Stomach (tissue), 9 donors: ENCODE data around the gene WASF2. TPM values are rescaled to one million over a fixed set of nuclear protein-coding genes. Genes with fewer than 3 reads are reported as not detected.

Experiments used
- DNase-seq, 2 donors: peaks; one replicate each; pipeline versions ENCODE4 v3.0.0 to v3.0.0-alpha.2; 2013 to 2019
- H3K27ac ChIP-seq, 5 donors: fragments of 200-600 bp in 4 of 5; sonication (generic) in 4 of 5; one replicate each; pipeline ENCODE4 v1.5.1; 2013 to 2019; ENCODE audit warnings: mild to moderate bottlenecking in 1 of 5, moderate library complexity in 1 of 5
- H3K27me3 ChIP-seq, 3 donors: fragments of 200-600 bp; sonication (generic); one replicate each; pipeline ENCODE4 v1.5.1; 2017 to 2019; ENCODE audit warnings: mixed run types in 1 of 3
- H3K36me3 ChIP-seq, 4 donors: fragments of 200-600 bp; sonication (generic); 1 replicate in 3 of 4; 2 replicates in 1 of 4; pipeline ENCODE4 v1.5.1; 2016 to 2019
- H3K4me1 ChIP-seq, 4 donors: fragments of 200-600 bp; sonication (generic); one replicate each; pipeline ENCODE4 v1.5.1; 2016 to 2019
- H3K4me3 ChIP-seq, 4 donors: fragments of 200-600 bp; sonication (generic) in 3 of 4; one replicate each; pipeline ENCODE4 v1.5.1; 2016 to 2019; ENCODE audit warnings: mild to moderate bottlenecking in 1 of 4
- H3K9me3 ChIP-seq, 4 donors: fragments of 200-600 bp; sonication (generic); one replicate each; pipeline ENCODE4 v1.5.1; 2016 to 2019
- CTCF ChIP-seq, 7 experiments: fragments of 450-650 bp in 4 of 7; fragments of 200-600 bp in 3 of 7; sonication (generic) in 3 of 7; IDR thresholded peaks; one replicate each; pipeline ENCODE4 v1.5.1; 2016 to 2019; ENCODE audit warnings: antibody characterized with exemption in 7 of 7, control low read depth in 2 of 7, mild to moderate bottlenecking in 1 of 7
- EP300 ChIP-seq: sonication (generic); formaldehyde crosslinking; IDR thresholded peaks from one replicate; pipeline ENCODE4 v1.6.1; 2017; ENCODE audit warnings: antibody characterized with exemption
- POLR2A ChIP-seq, 4 donors: fragments of 450-650 bp; IDR thresholded peaks; one replicate each; pipeline ENCODE4 v1.6.1; 2016; ENCODE audit warnings: antibody characterized with exemption in 4 of 4, control low read depth in 2 of 4, mild to moderate bottlenecking in 1 of 4, moderate library complexity in 1 of 4
- POLR2AphosphoS5 ChIP-seq, 3 donors: sonication (generic); formaldehyde crosslinking; IDR thresholded peaks; one replicate each; pipeline ENCODE4 v1.6.1; 2016; ENCODE audit warnings: antibody characterized with exemption in 3 of 3
- WGBS, 5 donors: extraction: QIAGEN DNeasy Blood & Tissue Kit in 3 of 5; methylation state at CpG; one replicate each; pipeline versions ENCODE4 v1.1.5 to v1.1.7; 2013 to 2018; 5-methylcytosine and 5-hydroxymethylcytosine counted together
- intact Hi-C: fragments of 100-400 bp; cut with DNase I; formaldehyde crosslinking; loops from one replicate; pipeline ENCODE4 v1.15.1; 2023; ENCODE audit warnings: low total_unique reads
- polyA plus RNA-seq, 3 donors: library from polyadenylated mRNA; stranded (reverse); fragments of 200-250 nt; gene quantifications; one replicate each; pipeline ENCODE4 v1.2.3, GENCODE V29; 2013
- total RNA-seq, 5 donors: library from RNA; depleted of rRNA; stranded (reverse); fragments of >200 nt; gene quantifications; one replicate each; pipeline versions ENCODE4 v1.1.0 to v1.2.3, GENCODE V29; 2014 to 2016
- donor health status: healthy with polysubstance abuse.
- donor health status: Bipolar disorder and iron deficiency.
- donor health status: healthy.

Gene WASF2
- total and polyA plus RNA-seq, 8 donors = 24.7 to 82.1 (median 54.7) TPM

- no peaks in the 10 kb centered on the region for H3K9me3 ChIP-seq
- no peak overlapping the region for H3K4me3 ChIP-seq
- H3K27me3 ChIP-seq = no peaks in the 10 kb centered on the region
- H3K4me1 ChIP-seq = peaks cover 27 to 77% (median 54%) of the 10 kb centered on the region in 4 donors
- H3K27ac ChIP-seq = peak overlapping the region in 4 of 5 donors; percentile 72 to 83 (median 80)
- no peak for TF ChIP-seq EP300
- TF ChIP-seq CTCF (IDR thresholded peaks at IDR 0.05) = no peak
- TF ChIP-seq POLR2AphosphoS5 (IDR thresholded peaks at IDR 0.05) = no peak
- TF ChIP-seq POLR2A (IDR thresholded peaks at IDR 0.05) = no peak
- peaks cover 56 to 60% (median 58%) of the 10 kb centered on the region in 4 donors for H3K36me3 ChIP-seq
- 77 to 91% (median 85%) methylated on average over 3 of the region's 3 CpGs for WGBS, 5 donors
- intact Hi-C loops = no loop called here
- DNase-seq = no peak
Observed at GRCh38 chr1:27417713-27418112, 72.3 kb downstream of the WASF2 start.

DNA sequence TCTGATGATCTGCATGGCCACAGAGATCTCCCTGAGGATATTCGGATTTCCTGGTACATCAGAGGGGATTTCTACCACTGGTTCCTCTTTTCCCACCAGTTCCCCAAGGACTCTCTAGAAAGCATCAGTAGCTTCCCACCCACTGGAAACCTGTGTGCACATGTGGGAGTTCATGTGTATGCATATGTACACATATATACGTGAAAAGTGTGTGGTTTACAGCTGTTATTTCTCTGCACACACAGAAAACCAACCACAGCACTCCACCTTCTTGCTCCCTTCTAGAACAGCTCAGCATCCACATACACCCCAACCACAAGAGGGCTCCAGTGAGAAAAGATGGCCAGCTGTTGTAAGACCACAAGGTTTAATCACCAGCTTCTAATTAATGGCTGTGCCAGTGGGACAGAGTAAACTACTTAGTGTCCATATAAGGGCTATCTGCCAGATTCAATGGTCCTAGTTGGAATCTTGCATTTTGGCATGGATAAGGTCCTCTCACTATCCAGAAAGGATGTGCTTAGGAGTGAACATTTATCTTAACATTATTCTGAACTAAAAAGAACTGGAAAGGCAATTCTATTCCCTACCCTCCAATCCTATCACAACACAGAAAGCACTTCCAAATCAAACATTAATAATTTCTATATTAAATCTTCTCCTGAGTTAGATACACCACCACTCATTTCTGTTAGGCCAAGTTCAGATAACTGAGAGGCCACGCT is 73.4 kb downstream of the WASF2 start:
- H3K27ac ChIP-seq = peak overlapping the region in 3 of 5 donors; percentile 80 to 83 (median 80)

GRCh38 chr1:27414091-27414490 is 75.9 kb downstream of the WASF2 start:
- Histone ChIP-seq H3K9me3 (no peaks in the 10 kb centered on the region), H3K27ac (peak overlapping the region in 1 of 5 donors; percentile 8), H3K4me3 (no peak overlapping the region), H3K27me3 (no peaks in the 10 kb centered on the region), H3K4me1 (peaks cover 18 to 43% (median 32%) of the 10 kb centered on the region in 4 donors), H3K36me3 (peaks cover 90 to 96% (median 94%) of the 10 kb centered on the region in 4 donors)
- 82 to 100% (median 91%) methylated on average over 1 of the region's 1 CpG for WGBS, 5 donors
- DNase-seq = no peak
- TF ChIP-seq POLR2AphosphoS5 (IDR thresholded peaks at IDR 0.05) (no peak), EP300 (no peak), POLR2A (IDR thresholded peaks at IDR 0.05) (no peak), CTCF (IDR thresholded peaks at IDR 0.05) (no peak)
- intact Hi-C loops = no loop called here

More for the DNA sequence above, 73.4 kb downstream of the WASF2 start:
- Histone ChIP-seq H3K27me3 (no peaks in the 10 kb centered on the region), H3K9me3 (no peaks in the 10 kb centered on the region), H3K36me3 (peaks cover 68 to 72% (median 70%) of the 10 kb centered on the region in 4 donors), H3K4me3 (no peak overlapping the region), H3K4me1 (peaks cover 27 to 66% (median 48%) of the 10 kb centered on the region in 4 donors)
- peak in 1 of 2 donors; percentile 84 for DNase-seq
- intact Hi-C loops = no loop called here
- WGBS, 5 donors = 63 to 77% (median 67%) methylated on average over 3 of the region's 3 CpGs
- TF ChIP-seq CTCF (IDR thresholded peaks at IDR 0.05) (peak in 5 of 7 experiments; percentile 41 to 67 (median 58)), POLR2AphosphoS5 (IDR thresholded peaks at IDR 0.05) (peak in 2 of 3 donors; percentile 16 to 51), POLR2A (IDR thresholded peaks at IDR 0.05) (no peak), EP300 (no peak)

GRCh38 chr1:27413004-27413403 is 77.0 kb downstream of the WASF2 start:
- no peak overlapping the region for H3K27ac ChIP-seq

More at GRCh38 chr1:27413004-27413403, 77.0 kb downstream of the WASF2 start:
- Histone ChIP-seq H3K4me1 (peaks cover 8 to 32% (median 21%) of the 10 kb centered on the region in 4 donors), H3K27me3 (no peaks in the 10 kb centered on the region), H3K4me3 (no peak overlapping the region), H3K9me3 (no peaks in the 10 kb centered on the region), H3K36me3 (peaks cover 96 to 100% (median 98%) of the 10 kb centered on the region in 4 donors)
- WGBS, 5 donors = 42 to 74% (median 54%) methylated on average over 4 of the region's 4 CpGs
- intact Hi-C loops = no loop called here
- TF ChIP-seq CTCF (IDR thresholded peaks at IDR 0.05) (no peak), POLR2AphosphoS5 (IDR thresholded peaks at IDR 0.05) (no peak), POLR2A (IDR thresholded peaks at IDR 0.05) (no peak), EP300 (no peak)
- no peak for DNase-seq
